Astrocyte (in vitro differentiated cells and primary cell): ENCODE results near the gene SGCD. TPM values are rescaled to one million over a fixed set of nuclear protein-coding genes. Genes with fewer than 3 reads are reported as not detected.
A peak's percentile ranks its signal among the peaks of the same experiment; 100 is the strongest.

Source experiments
- DNase-seq: peaks from one replicate; pipeline ENCODE4 v3.0.0-alpha.2; 2010; ENCODE audit warnings: low read depth
- FAIRE-seq: peaks from 2 replicates; lab custom pipeline; 2011; peaks lifted over from hg19 to GRCh38; lab: Jason Lieb, UNC
- H2AFZ ChIP-seq: 2 replicates; pipeline ENCODE4 v1.6.0; 2012; ENCODE audit warnings: low read depth, low read length, inconsistent platforms
- H3K27ac ChIP-seq: 2 replicates; pipeline ENCODE4 v1.5.1; 2011; ENCODE audit warnings: low read depth, low read length, inconsistent platforms
- H3K27me3 ChIP-seq: 2 replicates; pipeline ENCODE4 v1.6.0; 2011; ENCODE audit warnings: low read length, inconsistent platforms; ENCODE audit not compliant: insufficient read depth
- H3K36me3 ChIP-seq: 2 replicates; pipeline ENCODE4 v1.5.1; 2011; ENCODE audit warnings: low read length, inconsistent platforms; ENCODE audit not compliant: insufficient read depth
- H3K4me1 ChIP-seq: 2 replicates; pipeline ENCODE4 v1.5.1; 2011; ENCODE audit warnings: low read length, inconsistent platforms; ENCODE audit not compliant: insufficient read depth
- H3K4me2 ChIP-seq: 2 replicates; pipeline ENCODE4 v1.6.0; 2012; ENCODE audit warnings: low read length, inconsistent platforms
- H3K4me3 ChIP-seq: 2 replicates; pipeline ENCODE4 v1.5.1; 2011; ENCODE audit warnings: low read depth, mild to moderate bottlenecking, low read length, inconsistent platforms; ENCODE audit not compliant: insufficient read depth
- H3K79me2 ChIP-seq: 2 replicates; pipeline ENCODE4 v1.6.0; 2012; ENCODE audit warnings: mild to moderate bottlenecking, low read length, inconsistent platforms; ENCODE audit not compliant: insufficient read depth
- H3K9ac ChIP-seq: 2 replicates; pipeline ENCODE4 v1.6.0; 2012; ENCODE audit warnings: mild to moderate bottlenecking, low read length, inconsistent platforms
- H3K9me3 ChIP-seq: 2 replicates; pipeline ENCODE4 v1.5.1; 2012; ENCODE audit warnings: low read depth, mild to moderate bottlenecking, low read length, inconsistent platforms; ENCODE audit not compliant: insufficient read depth
- H4K20me1 ChIP-seq: 2 replicates; pipeline ENCODE4 v1.6.0; 2012; ENCODE audit warnings: low read length, inconsistent platforms; ENCODE audit not compliant: insufficient read depth
- H3K27ac Mint-ChIP-seq: one replicate; pipeline ENCODE4 v1.8.0; 2021; ENCODE audit warnings: mild to moderate bottlenecking, mixed read lengths; ENCODE audit not compliant: unreplicated experiment
- H3K27me3 Mint-ChIP-seq: one replicate; pipeline ENCODE4 v1.8.0; 2021; ENCODE audit warnings: low read depth, mixed read lengths; ENCODE audit not compliant: unreplicated experiment
- H3K36me3 Mint-ChIP-seq: one replicate; pipeline ENCODE4 v1.8.0; 2021; ENCODE audit warnings: low read depth, mixed read lengths; ENCODE audit not compliant: unreplicated experiment
- H3K4me1 Mint-ChIP-seq: one replicate; pipeline ENCODE4 v1.8.0; 2021; ENCODE audit warnings: low read depth, mixed read lengths; ENCODE audit not compliant: unreplicated experiment
- H3K4me3 Mint-ChIP-seq: one replicate; pipeline ENCODE4 v1.8.0; 2021; ENCODE audit warnings: mild to moderate bottlenecking, moderate library complexity, mixed read lengths; ENCODE audit not compliant: unreplicated experiment
- H3K9me3 Mint-ChIP-seq: one replicate; pipeline ENCODE4 v1.8.0; 2021; ENCODE audit warnings: mild to moderate bottlenecking, mixed read lengths; ENCODE audit not compliant: unreplicated experiment
- EZH2 ChIP-seq: IDR thresholded peaks from 2 replicates; pipeline ENCODE4 v1.6.1; 2012; ENCODE audit warnings: mild to moderate bottlenecking, low read length, inconsistent platforms; ENCODE audit not compliant: insufficient read depth
- total RNA-seq: library from RNA; stranded (reverse); gene quantifications from 2 replicates; pipeline ENCODE4 v1.2.1, GENCODE V29; 2021
- TF ChIP-seq, protein P1 (sequence below): IDR thresholded peaks from 2 replicates; pipeline ENCODE4 v1.5.1; 2011; ENCODE audit warnings: low read depth, mild to moderate bottlenecking, inconsistent platforms, low read length, moderate library complexity; ENCODE audit not compliant: insufficient read depth

The SGCD gene
- total RNA-seq, 1 donor from 2014 or later: 2.9 TPM

DNA sequence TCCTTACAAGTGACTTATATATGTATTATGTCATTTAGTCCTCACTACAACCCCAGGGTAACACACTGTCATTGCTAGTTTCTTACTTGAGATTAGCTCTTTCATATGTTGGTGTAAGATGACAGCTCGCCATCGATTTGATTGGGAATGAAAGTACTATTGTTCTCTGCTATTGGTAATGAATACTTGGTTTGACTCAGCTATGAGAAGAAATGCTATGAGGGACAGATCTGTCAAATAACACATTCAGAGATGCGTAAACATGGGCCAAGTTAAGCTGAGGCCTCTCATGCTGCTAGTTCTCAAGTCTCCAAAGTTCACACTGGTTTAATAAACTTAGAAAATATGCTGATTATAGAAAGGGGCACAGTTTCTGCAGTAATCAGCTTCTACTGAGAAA, 142.7 kb downstream of the SGCD start:
- no peak for DNase-seq
- FAIRE-seq: no peak
- H3K9me3 ChIP-seq: no peaks in the 10 kb centered on the region
- peaks cover 17% of the 10 kb centered on the region for H3K4me1 Mint-ChIP-seq
- no peak overlapping the region for H2AFZ ChIP-seq
- H3K9me3 Mint-ChIP-seq: no peaks in the 10 kb centered on the region
- H3K36me3 Mint-ChIP-seq: no peaks in the 10 kb centered on the region
- no peak overlapping the region for H3K27ac ChIP-seq
- no peak overlapping the region for H3K4me3 ChIP-seq
- no peaks in the 10 kb centered on the region for H4K20me1 ChIP-seq
- no peaks in the 10 kb centered on the region for H3K27me3 ChIP-seq
- H3K4me3 Mint-ChIP-seq: no peak overlapping the region
- H3K27ac Mint-ChIP-seq: no peak overlapping the region
- no peaks in the 10 kb centered on the region for H3K79me2 ChIP-seq
- no peak for TF ChIP-seq EZH2
- TF ChIP-seq, protein P1, sequence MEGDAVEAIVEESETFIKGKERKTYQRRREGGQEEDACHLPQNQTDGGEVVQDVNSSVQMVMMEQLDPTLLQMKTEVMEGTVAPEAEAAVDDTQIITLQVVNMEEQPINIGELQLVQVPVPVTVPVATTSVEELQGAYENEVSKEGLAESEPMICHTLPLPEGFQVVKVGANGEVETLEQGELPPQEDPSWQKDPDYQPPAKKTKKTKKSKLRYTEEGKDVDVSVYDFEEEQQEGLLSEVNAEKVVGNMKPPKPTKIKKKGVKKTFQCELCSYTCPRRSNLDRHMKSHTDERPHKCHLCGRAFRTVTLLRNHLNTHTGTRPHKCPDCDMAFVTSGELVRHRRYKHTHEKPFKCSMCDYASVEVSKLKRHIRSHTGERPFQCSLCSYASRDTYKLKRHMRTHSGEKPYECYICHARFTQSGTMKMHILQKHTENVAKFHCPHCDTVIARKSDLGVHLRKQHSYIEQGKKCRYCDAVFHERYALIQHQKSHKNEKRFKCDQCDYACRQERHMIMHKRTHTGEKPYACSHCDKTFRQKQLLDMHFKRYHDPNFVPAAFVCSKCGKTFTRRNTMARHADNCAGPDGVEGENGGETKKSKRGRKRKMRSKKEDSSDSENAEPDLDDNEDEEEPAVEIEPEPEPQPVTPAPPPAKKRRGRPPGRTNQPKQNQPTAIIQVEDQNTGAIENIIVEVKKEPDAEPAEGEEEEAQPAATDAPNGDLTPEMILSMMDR: no peak
- H3K4me2 ChIP-seq: no peak overlapping the region
- H3K36me3 ChIP-seq: no peaks in the 10 kb centered on the region
- no peak overlapping the region for H3K9ac ChIP-seq
- H3K4me1 ChIP-seq: peaks cover 14% of the 10 kb centered on the region
- no peaks in the 10 kb centered on the region for H3K27me3 Mint-ChIP-seq

DNA sequence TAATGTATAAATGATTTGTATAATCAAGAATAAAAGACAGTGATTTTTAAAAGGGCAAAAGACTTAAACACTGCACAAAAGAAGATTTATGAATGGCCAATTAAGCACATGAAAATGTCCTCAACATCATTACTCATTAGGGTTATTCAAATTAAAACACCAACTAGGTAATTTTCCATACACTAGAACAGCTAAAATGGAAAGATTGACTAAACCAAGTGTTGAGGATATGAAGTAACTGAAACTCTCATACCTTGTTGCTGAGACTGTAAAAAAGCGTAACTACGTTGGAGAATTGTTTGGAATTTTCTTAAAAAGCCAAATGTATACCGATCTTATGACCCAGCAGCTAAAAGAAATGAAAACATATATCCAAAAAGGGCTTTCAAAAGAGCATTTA, 144.9 kb downstream of the SGCD start:
- H3K9ac ChIP-seq: no peak overlapping the region
- no peak for TF ChIP-seq EZH2
- TF ChIP-seq, protein P1: no peak
- peaks cover 39% of the 10 kb centered on the region for H3K4me1 Mint-ChIP-seq
- no peak overlapping the region for H3K27ac Mint-ChIP-seq
- H3K27me3 ChIP-seq: no peaks in the 10 kb centered on the region
- H3K27me3 Mint-ChIP-seq: no peaks in the 10 kb centered on the region
- H3K9me3 Mint-ChIP-seq: no peaks in the 10 kb centered on the region
- H3K4me1 ChIP-seq: peaks cover 34% of the 10 kb centered on the region
- no peak overlapping the region for H3K4me3 Mint-ChIP-seq
- H3K9me3 ChIP-seq: no peaks in the 10 kb centered on the region
- FAIRE-seq: no peak
- H4K20me1 ChIP-seq: no peaks in the 10 kb centered on the region
- H3K36me3 Mint-ChIP-seq: no peaks in the 10 kb centered on the region
- H3K79me2 ChIP-seq: no peaks in the 10 kb centered on the region
- H3K4me2 ChIP-seq: no peak overlapping the region
- no peak for DNase-seq
- H3K4me3 ChIP-seq: no peak overlapping the region
- no peak overlapping the region for H3K27ac ChIP-seq
- H3K36me3 ChIP-seq: no peaks in the 10 kb centered on the region
- no peak overlapping the region for H2AFZ ChIP-seq

DNA sequence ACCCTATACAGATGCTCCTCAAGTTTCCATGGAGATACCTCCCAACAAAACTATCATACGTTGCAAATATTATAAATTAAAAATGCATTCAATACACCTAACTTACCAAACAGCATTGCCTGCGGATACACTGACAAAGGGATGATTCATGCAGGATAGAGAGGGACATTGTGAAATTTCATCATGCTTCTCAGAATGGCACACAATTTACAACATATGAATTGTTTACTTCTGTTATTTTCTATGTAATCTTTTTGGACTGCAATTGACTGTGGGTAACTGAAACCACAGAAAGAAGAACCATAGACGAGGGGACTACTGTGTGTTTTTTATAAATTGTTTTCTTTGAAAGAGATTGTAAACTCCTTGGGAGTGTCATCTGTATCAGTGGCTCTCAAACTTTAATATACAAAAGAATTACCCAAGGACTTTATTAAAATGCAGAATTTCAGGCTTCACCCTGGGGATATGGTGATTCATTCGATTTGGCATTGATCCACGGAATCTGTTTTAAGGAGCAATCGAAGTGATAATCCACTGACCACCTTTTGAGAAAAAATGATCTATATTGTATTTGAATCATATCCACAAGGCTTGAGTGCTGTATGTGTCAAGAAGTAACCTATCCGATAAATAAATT, 146.4 kb downstream of the SGCD start:
- Mint-ChIP-seq H3K4me1 (peaks cover 50% of the 10 kb centered on the region), H3K4me3 (no peak overlapping the region), H3K9me3 (no peaks in the 10 kb centered on the region), H3K27ac (no peak overlapping the region), H3K36me3 (no peaks in the 10 kb centered on the region), H3K27me3 (no peaks in the 10 kb centered on the region)
- H3K4me3 ChIP-seq: no peak overlapping the region
- TF ChIP-seq EZH2: no peak
- H3K4me2 ChIP-seq: no peak overlapping the region
- no peaks in the 10 kb centered on the region for H4K20me1 ChIP-seq
- no peaks in the 10 kb centered on the region for H3K36me3 ChIP-seq
- H3K4me1 ChIP-seq: peaks cover 34% of the 10 kb centered on the region
- H3K9me3 ChIP-seq: no peaks in the 10 kb centered on the region
- no peak overlapping the region for H2AFZ ChIP-seq
- DNase-seq (peak; percentile 23), FAIRE-seq (peak; percentile 13)
- no peak overlapping the region for H3K9ac ChIP-seq
- H3K27me3 ChIP-seq: no peaks in the 10 kb centered on the region
- H3K79me2 ChIP-seq: no peaks in the 10 kb centered on the region
- H3K27ac ChIP-seq: no peak overlapping the region
